K562 (cell line): ENCODE results near the gene ANKRD11. TPM values are rescaled to one million over a fixed set of nuclear protein-coding genes. Genes with fewer than 3 reads are reported as not detected.

ENCODE experiments used
- ATAC-seq: fragments of 200-7000 bp; cut with Tn5 transposase; 3 replicates; pipeline ENCODE4 v1.9.1; 2020; ENCODE audit warnings: moderate library complexity
- BruUV-seq: library from RNA; stranded (reverse); fragments of 400-500 nt; replicated peaks from 2 replicates; lab custom pipeline; 2021; lab: Mats Ljungman, UMichigan
- CTCF ChIA-PET: fragments of 300-600 bp; formaldehyde crosslinking; extraction: SDS; loops from one replicate; lab custom pipeline; 2021; ENCODE audit warnings: low intra/inter-chr PET ratio; lab: Yijun Ruan, JAX
- POLR2A ChIA-PET: fragments of 300-600, 350-650 bp; sonication (Branson Sonifier 250); formaldehyde crosslinking; extraction: SDS; loops from one replicate; lab custom pipeline; 2021; ENCODE audit warnings: antibody characterized with exemption, inconsistent platforms; lab: Yijun Ruan, JAX
- DNase-seq, 4 experiments: peaks; one replicate each; pipeline versions ENCODE4 v3.0.0 to v3.0.0-alpha.2; 2011 to 2018; ENCODE audit warnings: low spot score in 3 of 4, mixed read lengths in 3 of 4; ENCODE audit errors: extremely low read depth in 1 of 4
- FAIRE-seq: peaks from 2 replicates; lab custom pipeline; 2011; peaks lifted over from hg19 to GRCh38; lab: Jason Lieb, UNC
- H2AFZ ChIP-seq: 2 replicates; pipeline ENCODE4 v1.6.0; 2011; ENCODE audit warnings: low read depth, low read length, control low read depth, inconsistent platforms
- H3K27ac ChIP-seq: fragments of 200-600 bp; 3 replicates; pipeline ENCODE4 v1.8.0; 2011; ENCODE audit warnings: low read depth, mild to moderate bottlenecking, control low read depth, inconsistent platforms, low read length, moderate library complexity, mixed read lengths; ENCODE audit errors: extremely low read depth
- H3K27me3 ChIP-seq, 2 experiments: fragments of 300-600 bp in 1 of 2; 2 replicates in 1 of 2; 3 replicates in 1 of 2; pipeline versions ENCODE4 v1.6.0 to v1.8.0; 2011; ENCODE audit warnings: inconsistent platforms in 2 of 2, low read length in 2 of 2, mild to moderate bottlenecking in 1 of 2, mixed read lengths in 1 of 2, moderate library complexity in 1 of 2; ENCODE audit not compliant: control insufficient read depth in 2 of 2, insufficient read depth in 2 of 2
- H3K36me3 ChIP-seq: fragments of 300-600 bp; 3 replicates; pipeline ENCODE4 v1.8.0; 2011; ENCODE audit warnings: mild to moderate bottlenecking, low read length, inconsistent platforms; ENCODE audit not compliant: control insufficient read depth, insufficient read depth
- H3K4me1 ChIP-seq, 2 experiments: fragments of 200-600 bp in 1 of 2; replicated peaks in 1 of 2; 2 replicates in 1 of 2; 3 replicates in 1 of 2; pipeline versions ENCODE4 v1.5.1 to v1.8.0; 2011; ENCODE audit warnings: inconsistent platforms in 2 of 2, low read length in 2 of 2, mild to moderate bottlenecking in 1 of 2, mixed read lengths in 1 of 2, moderate library complexity in 1 of 2; ENCODE audit not compliant: control insufficient read depth in 2 of 2, insufficient read depth in 2 of 2
- H3K4me2 ChIP-seq: 2 replicates; pipeline ENCODE4 v1.6.1; 2011; ENCODE audit warnings: low read length, control low read depth, inconsistent platforms, mixed read lengths; ENCODE audit not compliant: insufficient read depth
- H3K4me3 ChIP-seq: fragments of 200-600 bp; sonication (generic), shearing (Covaris generic); 2 replicates; pipeline ENCODE4 v1.5.1; 2016; ENCODE audit warnings: control low read depth, inconsistent platforms
- H3K79me2 ChIP-seq: fragments of 200-600 bp; 3 replicates; pipeline ENCODE4 v1.8.0; 2011; ENCODE audit warnings: low read length, inconsistent platforms; ENCODE audit not compliant: control insufficient read depth, insufficient read depth
- H3K9ac ChIP-seq, 2 experiments: 2 replicates each; pipeline versions ENCODE4 v1.6.0 to v1.6.1; 2011; ENCODE audit warnings: low read depth in 2 of 2, low read length in 2 of 2, control low read depth in 1 of 2, inconsistent platforms in 1 of 2, mild to moderate bottlenecking in 1 of 2, mixed read lengths in 1 of 2; ENCODE audit not compliant: insufficient read depth in 1 of 2
- H3K9me1 ChIP-seq: one replicate; pipeline ENCODE4 v1.6.0; 2011; ENCODE audit warnings: inconsistent platforms, mild to moderate bottlenecking, low read length, moderate library complexity; ENCODE audit not compliant: control insufficient read depth, insufficient read depth
- H3K9me3 ChIP-seq: replicated peaks from 2 replicates; pipeline ENCODE4 v1.5.1; 2011; ENCODE audit warnings: low read depth, low read length, inconsistent platforms; ENCODE audit not compliant: control insufficient read depth, insufficient read depth
- H4K20me1 ChIP-seq: replicated peaks from 2 replicates; pipeline ENCODE4 v1.6.1; 2011; ENCODE audit warnings: low read length, inconsistent platforms, mixed read lengths; ENCODE audit not compliant: control insufficient read depth, insufficient read depth
- EHMT2 ChIP-seq: fragments of 450-650 bp; IDR thresholded peaks from 2 replicates; pipeline ENCODE4 v1.6.1; 2018; ENCODE audit warnings: antibody characterized with exemption
- GATAD2A ChIP-seq: fragments of 450-650 bp; IDR thresholded peaks from 2 replicates; pipeline ENCODE4 v1.6.1; 2017
- MED1 ChIP-seq: sonication (generic); formaldehyde crosslinking; IDR thresholded peaks from 2 replicates; pipeline ENCODE4 v1.8.1; 2023; ENCODE audit warnings: missing genetic modification reagents, borderline replicate concordance
- MXI1 ChIP-seq: IDR thresholded peaks from 2 replicates; pipeline ENCODE4 v1.6.1; 2011; ENCODE audit warnings: low read depth, mild to moderate bottlenecking, improper control_type of control experiment, low read length
- RBM22 ChIP-seq: fragments of 200-400 bp; formaldehyde crosslinking; IDR thresholded peaks from 2 replicates; pipeline ENCODE4 v1.6.1; 2018; ENCODE audit warnings: low read length, low read depth; ENCODE audit not compliant: poor library complexity, severe bottlenecking
- RBM34 ChIP-seq: fragments of 200-400 bp; formaldehyde crosslinking; IDR thresholded peaks from 2 replicates; pipeline ENCODE4 v1.6.1; 2018; ENCODE audit warnings: low read length, borderline replicate concordance; ENCODE audit not compliant: insufficient read depth
- RNF219 ChIP-seq: fragments of 250-450 bp; sonication (Bioruptor Pico); IDR thresholded peaks from 2 replicates; pipeline ENCODE4 v1.5.0; 2022; ENCODE audit warnings: mild to moderate bottlenecking
- RREB1 ChIP-seq: fragments of 250-450 bp; sonication (Bioruptor Pico); IDR thresholded peaks from 2 replicates; pipeline ENCODE4 v1.4.0; 2020
- ZNF609 ChIP-seq: sonication (generic); formaldehyde crosslinking; IDR thresholded peaks from 2 replicates; pipeline ENCODE4 v1.8.1; 2023; ENCODE audit warnings: missing genetic modification reagents, mild to moderate bottlenecking, borderline replicate concordance
- WGBS: fragments of 100-300 bp; shearing (Covaris generic); methylation state at CpG from one replicate; pipeline ENCODE4 v1.1.6; 2016; ENCODE audit warnings: low coverage, mixed read lengths; ENCODE audit not compliant: insufficient coverage; ENCODE audit errors: missing lambda C conversion rate; 5-methylcytosine and 5-hydroxymethylcytosine counted together
- in situ Hi-C: fragments of 300-500 bp; cut with MboI; formaldehyde crosslinking; loops from 4 replicates; pipeline ENCODE4 v1.15.0; 2018; ENCODE audit warnings: inconsistent platforms, mixed read lengths
- intact Hi-C: fragments of 100-400 bp; cut with micrococcal nuclease; formaldehyde crosslinking; loops from 2 replicates; pipeline ENCODE4 v1.14.2; 2022
- polyA plus RNA-seq, 8 experiments: library from polyadenylated mRNA; depleted of rRNA in 4 of 8; stranded (reverse) in 5 of 8; unstranded in 3 of 8; fragments of >200 nt; fragmentation: Nextera tagmentation in 2 of 8; fragmentation: Illumina TruSeq in 1 of 8; extraction: Ambion mirVana in 2 of 8; extraction: Trizol in 1 of 8; gene quantifications; 2 replicates each; pipeline versions ENCODE4 v1.2.1 to v1.2.3, GENCODE V29; 2011 to 2014; ENCODE audit warnings: inconsistent platforms in 1 of 8, missing spikeins in 1 of 8
- total RNA-seq, 7 experiments: library from RNA; depleted of rRNA in 6 of 7; stranded (reverse); fragments of >200 nt in 6 of 7; fragmentation: Illumina TruSeq in 2 of 7; extraction: Trizol in 2 of 7; gene quantifications; 2 replicates each; pipeline versions ENCODE4 v1.2.1 to v1.2.3, GENCODE V29; 2011 to 2021; ENCODE audit warnings: low replicate concordance in 1 of 7

ANKRD11 gene
- total and polyA plus RNA-seq, 9 of the 15 experiments (the other 6 are each of a cell fraction or from before 2014, with no cell fraction given), result 4.7 to 126 (median 31.7) TPM

- POLR2A ChIA-PET, result no interaction called here
- DNase-seq, result no peak
- 76% methylated on average over 18 of the region's 22 CpGs for WGBS
- H3K36me3 ChIP-seq, result peaks cover 23% of the 10 kb centered on the region; the same call in 2 of the 3 replicates
- peak; percentile 3 for ATAC-seq
- no TSS peak for BruUV-seq
- intact Hi-C loops (no loop called here), in situ Hi-C loops (no loop called here)
- H3K27ac ChIP-seq, result no peak overlapping the region
- FAIRE-seq, result peak; percentile 40
- peaks cover 41 to 65% of the 10 kb centered on the region in 2 experiments for H3K4me1 ChIP-seq
- H4K20me1 ChIP-seq, result peaks cover 93% of the 10 kb centered on the region
- no peaks in the 10 kb centered on the region for H3K27me3 ChIP-seq
- peaks cover 29% of the 10 kb centered on the region for H3K9me1 ChIP-seq
- no peaks in the 10 kb centered on the region for H3K9me3 ChIP-seq
- H3K79me2 ChIP-seq, result peaks cover 98% of the 10 kb centered on the region
- H3K9ac ChIP-seq, result peak overlapping the region in 1 of 2 experiments; percentile 81; a peak in 2 of 4 replicates
- CTCF ChIA-PET, result no interaction called here
- no peak overlapping the region for H2AFZ ChIP-seq
- no peak overlapping the region for H3K4me3 ChIP-seq
- H3K4me2 ChIP-seq, result peak overlapping the region; percentile 11; the same call in 1 of the 2 replicates
- no peak for TF ChIP-seq MXI1
- peak; percentile 88 for TF ChIP-seq RBM22
- no peak for TF ChIP-seq GATAD2A
- TF ChIP-seq ZNF609, result no peak
- no peak for TF ChIP-seq MED1 (CRISPR knock-in tag)
- TF ChIP-seq RREB1 (CRISPR knock-in tag), result no peak
- no peak for TF ChIP-seq EHMT2
- TF ChIP-seq RBM34, result no peak
- TF ChIP-seq RNF219, result no peak
These were observed 84.0 kb downstream of the ANKRD11 start for GRCh38 chr16:89406277-89406888.
